DMS53 treated with DMSO at 0.1 percent for 48 hours (cell line): Measurements from ENCODE around the gene CACNA1E.

Experiments used
- DNase-seq: peaks from one replicate; lab custom pipeline; 2025; ENCODE audit not compliant: unreplicated experiment; lab: John Stamatoyannopoulos, UW

Gene CACNA1E

DNA sequence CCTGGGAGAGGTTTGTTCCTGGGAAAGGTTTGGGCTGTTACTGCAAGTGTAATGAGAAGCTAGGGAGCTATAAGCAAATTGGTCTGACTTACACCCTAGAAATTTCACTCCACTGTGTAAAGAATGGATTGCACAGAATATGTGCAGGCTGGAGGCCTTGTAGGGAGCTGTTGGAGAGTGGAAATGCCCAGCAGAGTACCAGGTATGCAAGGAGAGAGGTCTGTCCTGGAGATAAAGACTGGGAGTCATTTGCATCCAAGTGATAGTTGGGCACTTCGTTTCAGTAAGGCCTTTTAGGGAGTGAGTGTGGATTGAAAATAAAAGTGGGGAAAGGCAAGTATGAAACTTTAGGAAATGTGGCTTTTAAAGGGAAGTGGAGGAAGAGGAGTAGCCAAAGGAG is 75.8 kb downstream of the CACNA1E start:
- no peak for DNase-seq

DNA sequence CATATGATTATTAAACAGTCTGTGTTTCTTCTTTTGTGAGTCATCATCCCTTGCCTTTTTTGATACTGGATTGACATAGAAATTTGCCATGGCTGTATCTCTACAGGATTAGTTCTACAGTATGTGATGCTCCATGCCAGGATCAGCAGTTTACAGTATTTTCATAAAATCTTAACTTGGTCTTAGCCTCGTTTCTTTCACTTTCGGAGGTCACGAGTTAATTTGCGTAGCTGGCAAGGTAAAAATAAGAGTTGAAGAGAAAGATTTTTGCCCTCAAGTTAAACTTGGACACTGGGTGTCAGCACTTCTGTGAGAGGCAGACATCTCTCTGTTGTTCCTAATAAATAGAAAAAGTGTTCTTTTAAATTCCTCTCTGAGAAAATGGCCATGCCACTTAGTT is 79.1 kb downstream of the CACNA1E start:
- DNase-seq = no peak

DNA sequence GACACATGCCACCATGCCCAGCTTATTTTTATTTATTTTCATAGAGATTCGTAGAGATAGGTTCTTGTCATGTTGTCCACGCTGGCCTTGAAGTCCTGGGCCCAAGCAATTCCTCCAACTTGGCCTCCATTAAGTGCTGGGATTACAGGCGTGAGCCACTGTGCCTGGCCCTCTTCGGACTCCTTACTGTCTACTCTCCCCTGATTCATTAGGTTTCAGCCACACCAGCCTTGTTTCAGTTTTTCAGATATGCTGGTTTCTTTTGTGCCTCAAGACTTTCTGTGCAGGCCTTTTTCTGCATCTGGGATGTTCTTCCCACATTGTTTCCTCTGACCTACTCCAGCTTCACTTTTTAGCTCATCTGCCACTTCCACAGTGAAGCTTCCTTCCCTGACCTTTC is 85.4 kb downstream of the CACNA1E start:
- no peak for DNase-seq

DNA sequence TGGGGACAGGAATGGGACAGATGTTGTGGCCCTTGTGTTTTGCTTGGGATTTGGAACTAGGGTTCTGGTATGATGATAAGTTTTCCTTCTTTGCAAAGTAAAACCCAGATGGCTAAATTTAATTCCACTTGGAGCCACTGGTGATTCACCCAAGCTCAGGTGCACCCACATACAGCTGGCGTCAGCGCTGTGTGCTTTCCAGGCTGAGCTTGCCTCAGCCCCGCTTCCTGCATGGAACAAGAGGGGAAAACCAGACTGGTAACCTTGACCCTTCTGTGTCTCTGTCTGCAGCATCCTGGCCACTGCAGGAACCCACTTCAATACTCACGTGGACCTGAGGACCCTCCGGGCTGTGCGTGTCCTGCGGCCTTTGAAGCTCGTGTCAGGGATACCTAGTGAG is 94.2 kb downstream of the CACNA1E start:
- no peak for DNase-seq

DNA sequence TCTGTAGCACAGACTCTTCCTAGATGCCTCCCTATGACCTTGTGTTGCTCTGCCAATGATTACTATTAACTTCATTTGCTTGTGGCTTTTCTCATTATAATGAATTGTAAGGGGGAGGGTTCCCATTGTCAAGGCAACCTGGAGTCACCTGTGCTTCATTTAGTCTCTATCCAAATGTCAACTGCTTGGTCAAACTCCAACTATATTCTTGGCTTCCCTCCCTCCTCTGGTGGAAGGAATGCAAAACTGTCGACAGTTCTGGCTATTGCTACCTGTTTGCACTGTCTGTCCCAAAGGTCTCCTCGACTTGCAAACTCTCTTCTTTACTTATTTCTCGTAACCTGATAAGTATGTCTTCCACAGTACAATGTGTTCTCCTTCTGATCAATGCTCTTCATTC is 100.3 kb downstream of the CACNA1E start:
- no peak for DNase-seq

DNA sequence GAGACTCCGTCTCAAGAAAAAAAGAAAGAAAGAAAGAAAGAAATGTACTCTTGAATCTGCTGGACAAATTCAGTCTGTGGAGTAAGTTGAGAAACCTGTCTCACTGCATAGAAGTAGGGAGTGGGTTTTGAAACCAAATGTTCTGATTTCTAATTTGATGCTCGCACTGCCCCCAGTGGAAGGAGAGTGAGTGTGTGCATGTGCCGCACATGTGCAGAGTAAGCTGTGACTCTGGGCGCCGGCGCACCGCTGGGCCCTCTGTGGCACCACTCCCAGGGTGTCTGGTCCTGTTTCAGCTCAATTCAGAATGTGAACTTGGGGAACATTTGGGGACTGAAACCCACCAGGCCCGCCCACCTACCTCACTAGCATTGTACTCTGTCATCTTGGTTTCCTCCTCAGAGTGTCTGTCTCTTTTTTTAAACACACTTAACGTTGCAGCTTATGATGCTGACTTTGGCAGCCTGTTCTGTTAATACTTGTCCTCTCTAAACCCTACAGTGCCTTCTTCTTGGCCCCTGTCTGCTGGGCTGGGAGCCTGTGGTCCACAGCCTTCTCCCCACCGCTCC is 104.6 kb downstream of the CACNA1E start:
- no peak for DNase-seq

DNA sequence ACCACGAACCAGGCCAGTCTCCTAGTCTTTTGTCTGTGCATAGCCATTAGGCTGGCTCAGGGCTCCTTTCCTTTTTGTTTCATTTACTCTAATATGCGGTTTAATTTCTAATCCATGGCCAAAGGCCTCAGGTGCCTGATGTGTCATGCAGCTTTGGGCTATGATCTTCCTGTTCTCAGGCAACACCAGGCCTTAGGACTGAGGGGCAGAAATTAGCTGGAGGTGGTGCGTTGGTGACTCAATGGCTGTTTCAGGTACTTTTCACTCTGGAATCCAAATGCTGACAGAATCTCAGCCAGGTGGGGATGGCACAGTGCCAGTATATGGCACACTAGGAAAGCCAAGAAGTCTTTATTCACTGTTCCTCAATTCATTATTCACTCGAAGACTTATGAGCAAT is 105.3 kb downstream of the CACNA1E start:
- no peak for DNase-seq

DNA sequence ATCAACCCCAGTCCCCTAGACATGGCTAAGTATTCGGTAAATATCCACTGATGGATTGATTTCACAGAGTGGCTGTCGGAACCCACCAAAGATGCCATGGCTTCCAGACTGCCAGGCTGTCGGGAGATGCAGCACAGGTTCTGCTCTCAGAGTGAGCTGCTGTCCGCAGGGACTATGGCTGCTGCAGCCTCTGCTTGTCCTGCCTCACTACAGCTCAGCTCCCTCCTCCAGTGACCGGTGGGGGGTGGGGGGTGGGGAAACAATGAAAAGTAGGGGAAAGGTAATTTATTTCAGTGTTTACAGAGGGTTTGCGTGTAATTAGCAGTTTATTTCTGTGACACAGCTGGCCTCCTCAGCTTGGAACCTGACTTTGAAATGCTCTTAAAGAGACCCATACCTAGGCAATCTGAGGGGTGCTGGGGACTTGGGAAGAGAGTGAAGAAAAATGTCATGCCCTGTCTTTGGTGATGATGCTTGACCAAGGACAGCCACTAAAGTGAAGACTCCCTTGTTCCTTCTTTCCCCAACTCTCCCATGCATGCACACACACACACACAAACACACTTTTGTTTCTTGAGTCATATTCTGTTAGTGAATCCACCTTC is 109.0 kb downstream of the CACNA1E start:
- DNase-seq = no peak

DNA sequence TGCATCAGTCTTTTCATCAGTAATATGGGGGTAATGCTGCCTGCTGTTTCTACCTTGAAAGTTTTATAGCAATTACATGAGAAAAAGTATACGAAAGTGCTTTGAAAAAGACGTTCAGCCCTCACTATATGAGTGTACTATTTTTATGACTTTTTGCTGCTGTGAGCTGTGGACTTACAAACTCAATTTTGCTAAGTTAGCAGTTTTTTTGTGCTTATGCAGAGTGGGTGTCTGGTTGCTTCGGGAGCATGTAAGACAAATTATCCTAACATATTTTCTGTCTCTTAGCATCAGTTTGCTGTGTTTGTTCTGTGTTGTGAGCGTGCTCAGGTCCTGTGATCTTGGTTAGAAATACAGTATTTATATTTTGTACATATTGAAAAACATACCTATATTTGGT is 109.7 kb downstream of the CACNA1E start:
- DNase-seq = no peak

DNA sequence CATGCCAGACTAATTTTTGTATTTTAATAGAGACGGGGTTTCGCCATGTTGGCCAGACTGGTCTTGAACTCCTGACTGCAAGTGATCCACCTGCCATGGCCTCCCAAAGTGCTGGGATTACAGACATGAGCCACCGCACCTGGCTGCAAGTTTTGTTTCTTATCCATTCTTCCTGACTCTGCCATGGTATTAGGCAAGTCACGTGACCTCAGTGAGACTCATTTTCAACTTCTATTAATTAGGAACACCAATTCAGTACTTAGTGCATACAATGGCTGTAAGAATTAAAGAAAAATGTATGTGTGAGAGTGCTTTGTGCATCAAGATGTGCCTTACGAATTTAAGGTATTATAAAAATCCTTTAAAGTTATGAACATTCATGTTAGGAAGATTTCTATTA is 111.2 kb downstream of the CACNA1E start:
- DNase-seq = no peak

DNA sequence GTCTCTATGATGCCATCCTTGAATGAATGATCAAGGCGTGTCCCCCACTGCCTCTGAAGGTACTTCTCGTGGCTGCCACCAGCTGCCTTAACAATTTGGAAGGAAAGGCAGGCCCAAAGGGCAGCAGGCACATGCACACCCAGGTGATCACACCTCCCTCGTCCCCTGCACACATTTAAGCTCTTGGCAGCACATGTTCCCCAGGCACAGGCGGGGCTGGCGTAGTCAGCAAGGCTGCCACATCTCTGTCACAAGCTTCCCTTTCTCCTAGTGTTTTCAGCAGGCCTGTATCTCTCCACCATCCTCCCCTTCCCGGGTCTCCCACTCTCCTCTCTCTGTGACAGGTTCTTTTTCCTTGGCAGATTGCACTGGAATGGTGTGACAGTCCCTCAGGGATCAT is 111.9 kb downstream of the CACNA1E start:
- DNase-seq = no peak

DNA sequence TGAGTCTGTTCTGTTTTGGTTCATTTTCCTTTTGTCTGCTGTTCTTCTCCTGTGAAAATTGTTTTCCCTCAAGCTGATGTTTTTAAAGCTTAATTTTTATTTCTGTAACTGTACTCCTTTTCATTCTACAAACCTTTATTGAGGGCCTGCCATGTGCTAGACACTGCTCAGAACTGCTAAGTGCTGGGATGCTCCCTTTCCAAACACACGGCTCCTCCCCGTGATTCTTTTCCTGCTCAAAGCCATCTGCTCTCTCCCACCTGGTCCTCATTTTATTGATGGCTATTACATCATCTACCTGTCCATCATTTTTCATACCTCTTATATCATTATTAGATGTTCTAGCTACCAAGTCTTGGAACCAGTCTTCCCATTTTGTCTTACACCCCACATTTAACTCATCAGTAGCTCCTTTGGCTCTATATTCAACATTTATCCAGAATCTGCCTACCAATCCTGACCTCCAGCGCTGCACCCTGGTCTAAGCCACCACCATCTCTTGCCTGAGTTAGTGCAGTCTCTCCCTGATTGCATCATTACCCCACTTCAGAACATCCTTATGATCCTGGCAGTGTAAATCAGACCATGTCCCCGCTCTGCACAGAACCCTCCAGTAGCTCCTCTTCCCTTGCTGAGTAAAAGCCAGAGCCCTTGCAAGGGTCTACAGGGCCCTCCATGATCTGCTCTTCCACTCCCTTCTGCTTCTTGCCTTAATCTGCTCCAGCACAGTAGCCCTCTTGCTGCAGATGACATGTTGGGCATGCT is 118.1 kb downstream of the CACNA1E start:
- DNase-seq = peak; percentile 17

DNA sequence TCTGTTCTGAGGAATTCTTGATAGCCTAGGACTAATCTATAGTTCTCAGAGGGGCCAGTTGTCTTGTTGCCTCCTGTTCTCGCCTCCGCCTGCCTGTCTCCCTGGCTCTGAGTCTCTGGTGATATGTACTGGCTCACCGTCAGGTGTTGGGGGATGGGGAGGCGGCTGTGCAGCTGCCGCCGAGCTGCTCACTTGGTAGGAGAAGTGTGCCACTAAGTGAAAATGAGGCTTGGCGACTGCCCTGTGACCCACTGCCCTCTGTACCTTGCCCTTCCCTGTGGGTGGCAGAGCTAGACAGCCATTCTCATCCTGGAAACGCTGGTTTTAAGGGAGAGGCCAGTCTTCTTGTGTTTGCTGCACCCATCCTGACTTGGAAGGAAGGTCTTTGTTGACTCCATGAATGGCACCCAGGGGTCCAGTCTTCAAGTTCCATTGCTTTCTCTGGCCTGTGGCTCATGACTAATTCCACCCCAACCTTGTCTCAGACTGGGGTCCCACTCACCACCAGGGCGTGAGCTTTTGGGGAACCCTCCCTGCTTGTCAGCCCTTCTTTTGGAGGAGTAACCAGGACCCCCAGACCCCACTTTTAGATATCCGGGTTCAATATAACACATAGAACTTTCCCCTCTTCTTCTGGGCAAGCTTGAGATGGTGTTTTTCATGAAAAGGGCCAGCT is 120.6 kb downstream of the CACNA1E start:
- DNase-seq = no peak

DNA sequence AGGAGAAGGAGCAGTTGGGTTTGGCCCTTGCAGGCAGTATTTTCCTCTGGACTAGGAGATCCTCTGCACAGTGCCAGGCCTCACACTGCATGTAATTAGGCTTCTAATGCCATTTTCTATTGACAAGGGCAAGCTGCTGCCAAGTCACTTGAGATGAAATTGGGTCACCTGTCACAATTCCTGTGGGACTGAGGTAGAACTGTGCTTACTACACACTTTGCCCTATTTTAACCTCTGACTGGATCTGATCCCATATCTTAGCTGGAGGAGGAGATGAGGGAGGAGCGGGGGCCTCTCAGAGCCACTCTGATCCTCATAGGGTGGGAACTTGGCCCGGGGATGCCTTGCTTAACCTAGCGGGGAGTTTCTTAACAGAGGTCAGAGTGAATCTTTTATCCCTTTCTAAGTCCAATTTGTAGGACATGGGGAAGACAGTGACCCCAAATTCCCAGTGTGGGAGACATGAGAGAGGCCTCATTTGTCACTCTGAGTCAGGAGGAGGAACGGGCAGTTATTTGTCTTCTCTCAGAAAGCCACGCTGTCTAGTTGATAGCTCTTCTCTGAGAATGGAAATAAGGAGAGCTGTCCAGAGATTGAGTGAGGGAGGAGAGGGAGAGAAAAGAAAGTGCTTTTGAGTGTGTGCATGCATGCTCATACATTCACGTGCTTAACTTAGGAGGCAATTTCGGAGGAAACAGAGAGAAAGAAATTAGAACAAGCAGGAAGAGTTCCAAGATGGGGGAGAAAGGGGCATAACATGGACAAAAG is 121.3 kb downstream of the CACNA1E start:
- no peak for DNase-seq

DNA sequence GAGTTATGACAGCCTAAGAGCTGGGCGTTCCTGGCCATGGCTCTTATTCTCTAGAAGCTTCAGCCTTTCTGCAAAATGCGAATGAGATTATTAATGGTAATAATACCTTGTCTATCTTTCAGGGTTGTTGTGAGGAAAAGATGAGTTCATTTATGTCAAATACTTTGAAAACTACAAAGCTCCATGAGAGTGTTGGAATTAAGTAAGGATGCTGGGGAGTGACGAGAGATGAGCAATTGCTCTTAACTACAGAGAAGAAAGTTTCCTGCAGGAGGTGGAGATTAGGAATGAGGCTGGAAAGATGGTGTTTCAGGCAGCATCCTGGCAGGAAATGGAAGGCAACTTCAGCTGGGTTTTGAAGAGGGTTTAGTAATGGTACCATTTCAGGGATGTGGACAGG is 124.2 kb downstream of the CACNA1E start:
- no peak for DNase-seq

DNA sequence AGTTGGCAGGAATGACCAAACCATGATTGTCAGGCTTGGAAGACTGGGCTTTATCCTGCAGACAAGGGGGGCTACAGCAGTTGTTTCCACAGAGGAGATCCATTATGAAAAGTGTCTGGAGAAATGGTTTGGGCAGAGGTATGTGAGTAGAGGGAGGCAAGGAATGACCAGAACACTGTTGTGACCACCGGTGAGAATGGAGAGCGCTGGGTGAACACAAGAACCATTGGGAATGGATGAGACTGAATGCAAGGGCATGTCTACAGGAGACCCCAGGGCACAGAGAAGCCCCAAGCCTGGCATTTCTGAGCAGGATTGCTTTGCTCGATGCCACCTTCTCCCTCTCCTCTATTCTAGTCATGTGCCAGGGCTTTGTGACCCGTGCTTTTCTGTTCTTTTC is 125.1 kb downstream of the CACNA1E start:
- no peak for DNase-seq

DNA sequence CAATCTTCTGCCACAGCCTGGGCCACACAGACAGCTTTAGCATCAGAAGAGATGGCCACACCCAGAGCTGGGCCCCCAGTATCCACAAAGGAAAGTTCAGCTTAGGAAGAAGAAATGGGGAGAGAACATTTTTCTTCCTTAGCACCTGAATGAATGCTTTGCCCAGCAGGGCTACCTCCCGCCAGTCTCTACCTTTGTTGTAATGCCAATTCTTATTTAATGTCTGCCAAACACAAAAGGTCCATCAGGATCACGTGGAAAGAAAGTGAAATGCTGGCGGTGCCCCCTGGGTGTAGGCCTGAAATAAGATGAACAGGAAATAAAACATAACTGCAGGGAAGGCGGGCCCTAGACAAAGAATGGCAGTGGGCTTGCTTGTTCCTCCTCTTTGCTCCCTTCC is 125.6 kb downstream of the CACNA1E start:
- no peak for DNase-seq

DNA sequence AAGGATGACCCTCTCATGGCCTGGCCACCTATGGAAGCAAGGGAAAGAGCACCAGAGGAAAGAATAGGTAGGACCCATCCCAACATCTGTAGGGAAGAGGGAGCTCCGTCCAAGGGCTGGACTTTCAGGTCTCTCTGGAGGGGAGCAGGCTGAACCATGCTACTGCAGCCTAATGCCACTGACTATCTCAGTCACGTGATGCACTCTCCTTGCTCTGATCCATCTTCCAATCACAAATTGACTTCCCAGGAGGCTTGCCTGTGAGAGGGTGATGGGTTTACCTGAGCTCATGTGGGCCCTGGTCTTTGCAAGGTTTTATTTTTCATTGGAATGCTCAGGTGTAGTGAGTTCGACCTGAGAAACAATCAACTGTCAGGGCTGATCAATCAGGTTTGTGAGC is 128.8 kb downstream of the CACNA1E start:
- DNase-seq = no peak

DNA sequence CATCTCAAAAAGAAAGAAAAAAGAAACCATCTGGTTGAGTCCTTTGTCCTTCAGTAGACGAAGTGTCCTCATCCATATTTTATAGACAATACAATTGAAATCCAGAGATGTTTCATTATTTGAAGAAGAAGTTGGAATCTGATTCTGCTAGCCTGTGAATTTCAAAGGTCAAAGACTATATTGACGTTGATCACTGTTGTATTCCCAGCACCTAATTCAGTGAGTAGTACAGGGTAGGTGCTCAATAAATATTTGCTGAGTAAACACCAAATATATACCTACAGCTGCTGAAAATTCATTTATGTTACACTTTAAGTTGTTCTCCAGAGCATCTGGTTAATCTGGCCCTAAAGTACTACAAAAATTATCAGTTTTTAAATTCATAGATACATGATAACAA is 135.2 kb downstream of the CACNA1E start:
- DNase-seq = peak; percentile 68

DNA sequence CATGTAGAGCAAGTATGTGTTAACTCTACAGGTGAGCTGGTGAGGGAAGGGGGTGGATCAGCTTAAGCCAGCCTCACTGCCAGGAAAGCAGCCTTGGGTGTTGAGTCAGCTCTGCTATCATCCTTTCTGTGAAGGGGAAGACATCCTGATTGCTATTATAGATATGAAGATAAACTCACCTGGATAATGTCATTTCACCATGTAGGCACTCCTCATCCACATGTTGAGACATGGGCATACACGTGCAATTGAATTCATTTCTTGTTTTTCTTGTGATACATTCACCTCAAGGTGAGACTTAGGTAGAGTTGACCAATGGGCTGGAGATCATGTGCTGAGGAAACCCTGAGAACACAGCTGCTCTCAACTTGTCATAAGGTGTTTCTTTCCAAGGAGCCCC is 136.9 kb downstream of the CACNA1E start:
- no peak for DNase-seq

DNA sequence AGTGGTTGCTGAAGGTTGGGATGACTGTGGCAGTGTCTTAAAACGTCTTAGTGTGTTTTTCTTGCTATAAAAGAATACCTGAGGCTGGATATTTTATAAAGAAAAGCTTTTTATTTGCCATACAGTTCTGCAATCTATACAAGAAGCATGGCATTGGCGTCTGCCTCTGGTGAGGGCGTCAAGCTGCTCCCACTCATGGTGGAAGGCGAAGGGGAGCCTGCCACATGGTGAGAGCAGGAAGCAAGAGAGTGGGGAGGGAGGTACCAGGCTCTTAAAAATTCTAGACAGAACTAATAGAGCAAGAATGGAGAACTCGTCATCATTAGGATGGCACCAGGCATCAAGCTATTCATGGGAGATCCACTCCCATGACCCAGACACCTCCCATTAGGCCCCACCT is 140.5 kb downstream of the CACNA1E start:
- no peak for DNase-seq
